Esophagus muscularis mucosa (tissue), 4 donors: ENCODE data around the gene FLNC. TPM values are rescaled to one million over a fixed set of nuclear protein-coding genes. Genes with fewer than 3 reads are reported as not detected.

Experiments
- DNase-seq: peaks from one replicate; pipeline ENCODE4 v3.0.0-alpha.2; 2017; ENCODE audit errors: extremely low spot score
- H3K27ac ChIP-seq, 4 donors: fragments of 200-600 bp; sonication (generic); replicated peaks in 1 of 4; 1 replicate in 3 of 4; 2 replicates in 1 of 4; pipeline ENCODE4 v1.5.1; 2016 to 2019; ENCODE audit warnings: mild to moderate bottlenecking in 1 of 4
- H3K27me3 ChIP-seq, 4 donors: fragments of 200-600 bp; sonication (generic); one replicate each; pipeline versions ENCODE4 v1.5.1 to v1.6.0; 2016 to 2019
- H3K36me3 ChIP-seq, 4 donors: fragments of 200-600 bp; sonication (generic); one replicate each; pipeline ENCODE4 v1.5.1; 2016 to 2019
- H3K4me1 ChIP-seq, 4 donors: fragments of 200-600 bp; sonication (generic); one replicate each; pipeline ENCODE4 v1.5.1; 2016 to 2019
- H3K4me3 ChIP-seq, 4 donors: fragments of 200-600 bp; sonication (generic); 1 replicate in 2 of 4; 2 replicates in 2 of 4; pipeline ENCODE4 v1.5.1; 2016 to 2019; ENCODE audit warnings: mild to moderate bottlenecking in 4 of 4, moderate library complexity in 1 of 4
- H3K9me3 ChIP-seq, 4 donors: fragments of 200-600 bp; sonication (generic); 1 replicate in 3 of 4; 2 replicates in 1 of 4; pipeline ENCODE4 v1.5.1; 2016 to 2019
- EP300 ChIP-seq: sonication (generic); formaldehyde crosslinking; IDR thresholded peaks from one replicate; pipeline ENCODE4 v1.6.1; 2017; ENCODE audit warnings: antibody characterized with exemption
- POLR2A ChIP-seq: fragments of 450-650 bp; IDR thresholded peaks from one replicate; pipeline ENCODE4 v1.6.1; 2017; ENCODE audit warnings: antibody characterized with exemption, moderate library complexity, mild to moderate bottlenecking, low read depth
- POLR2AphosphoS5 ChIP-seq, 2 donors: sonication (generic); formaldehyde crosslinking; IDR thresholded peaks; one replicate each; pipeline ENCODE4 v1.6.1; 2017; ENCODE audit warnings: antibody characterized with exemption in 2 of 2
- WGBS: methylation state at CpG from one replicate; pipeline ENCODE4 v1.1.5; 2018; 5-methylcytosine and 5-hydroxymethylcytosine counted together
- intact Hi-C: fragments of 100-400 bp; cut with DNase I; formaldehyde crosslinking; loops from one replicate; pipeline ENCODE4 v1.15.1; 2023
- total RNA-seq, 4 donors: library from RNA; depleted of rRNA; stranded (reverse); fragments of >200 nt; gene quantifications; one replicate each; pipeline versions ENCODE4 v1.1.0 to v1.2.1, GENCODE V29; 2016
- TF ChIP-seq, protein P1 (sequence below), 3 experiments: fragments of 200-600 bp in 2 of 3; fragments of 450-650 bp in 1 of 3; sonication (generic) in 2 of 3; IDR thresholded peaks; one replicate each; pipeline ENCODE4 v1.5.1; 2017 to 2019; ENCODE audit warnings: antibody characterized with exemption in 3 of 3, mild to moderate bottlenecking in 2 of 3, moderate library complexity in 1 of 3

FLNC gene
- total RNA-seq, 4 donors from 2014 or later: 391 to 932 (median 533) TPM

DNA sequence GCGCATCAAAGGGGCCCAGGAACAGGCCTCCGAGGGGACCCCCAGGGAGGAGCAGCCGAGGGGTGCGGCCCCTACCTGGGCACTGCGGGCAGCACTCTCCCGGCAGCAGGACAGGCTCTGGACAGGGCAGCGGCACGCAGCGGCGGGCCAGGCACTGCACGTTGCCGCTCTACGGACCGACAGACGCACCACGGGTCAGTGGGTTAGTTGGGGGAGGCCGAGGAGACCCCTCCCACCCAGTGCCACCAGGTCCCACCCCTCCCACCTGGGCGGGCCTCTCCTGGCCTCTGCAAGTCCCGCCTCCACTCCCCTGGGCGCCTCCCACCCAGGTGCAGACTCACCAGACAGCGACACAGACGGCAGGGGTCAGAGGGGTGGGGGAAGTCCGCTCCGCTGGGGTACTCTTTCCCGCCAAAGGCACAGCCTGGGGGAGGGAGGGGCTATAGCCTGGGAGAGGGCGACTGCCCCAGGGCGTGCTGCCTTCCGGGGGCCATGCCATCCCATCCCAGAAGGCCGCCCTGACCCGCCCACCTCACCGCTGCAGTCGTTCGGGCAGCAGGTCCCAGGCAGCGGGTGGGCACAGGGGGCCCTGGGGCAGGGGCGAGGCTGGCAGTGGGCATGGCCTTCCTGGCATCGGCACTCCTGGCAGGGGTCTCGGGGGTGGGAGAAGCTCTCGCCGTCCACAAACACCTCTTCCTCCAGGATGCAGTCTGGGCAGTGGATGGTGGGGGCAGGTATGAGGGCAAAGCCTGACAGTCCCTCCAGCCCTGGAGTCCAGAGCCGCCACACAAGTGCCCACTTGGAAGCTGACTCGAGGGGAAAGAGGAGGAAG is 61.1 kb downstream of the FLNC start:
- no peaks in the 10 kb centered on the region for H3K36me3 ChIP-seq
- H3K4me3 ChIP-seq: peak overlapping the region; percentile 38 to 56 (median 42)
- H3K4me1 ChIP-seq: peaks cover 0 to 14% (median 10%) of the 10 kb centered on the region in 4 donors
- intact Hi-C loops: no loop called here
- H3K27me3 ChIP-seq: peaks cover 0 to 47% (median 12%) of the 10 kb centered on the region in 4 donors
- TF ChIP-seq POLR2AphosphoS5 (IDR thresholded peaks at IDR 0.05) (no peak), EP300 (no peak), POLR2A (no peak)
- TF ChIP-seq, protein P1, sequence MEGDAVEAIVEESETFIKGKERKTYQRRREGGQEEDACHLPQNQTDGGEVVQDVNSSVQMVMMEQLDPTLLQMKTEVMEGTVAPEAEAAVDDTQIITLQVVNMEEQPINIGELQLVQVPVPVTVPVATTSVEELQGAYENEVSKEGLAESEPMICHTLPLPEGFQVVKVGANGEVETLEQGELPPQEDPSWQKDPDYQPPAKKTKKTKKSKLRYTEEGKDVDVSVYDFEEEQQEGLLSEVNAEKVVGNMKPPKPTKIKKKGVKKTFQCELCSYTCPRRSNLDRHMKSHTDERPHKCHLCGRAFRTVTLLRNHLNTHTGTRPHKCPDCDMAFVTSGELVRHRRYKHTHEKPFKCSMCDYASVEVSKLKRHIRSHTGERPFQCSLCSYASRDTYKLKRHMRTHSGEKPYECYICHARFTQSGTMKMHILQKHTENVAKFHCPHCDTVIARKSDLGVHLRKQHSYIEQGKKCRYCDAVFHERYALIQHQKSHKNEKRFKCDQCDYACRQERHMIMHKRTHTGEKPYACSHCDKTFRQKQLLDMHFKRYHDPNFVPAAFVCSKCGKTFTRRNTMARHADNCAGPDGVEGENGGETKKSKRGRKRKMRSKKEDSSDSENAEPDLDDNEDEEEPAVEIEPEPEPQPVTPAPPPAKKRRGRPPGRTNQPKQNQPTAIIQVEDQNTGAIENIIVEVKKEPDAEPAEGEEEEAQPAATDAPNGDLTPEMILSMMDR (IDR thresholded peaks at IDR 0.05): no peak
- no peak overlapping the region for H3K27ac ChIP-seq
- WGBS: 48% methylated on average over 8 of the region's 41 CpGs
- DNase-seq: no peak
- no peaks in the 10 kb centered on the region for H3K9me3 ChIP-seq

DNA sequence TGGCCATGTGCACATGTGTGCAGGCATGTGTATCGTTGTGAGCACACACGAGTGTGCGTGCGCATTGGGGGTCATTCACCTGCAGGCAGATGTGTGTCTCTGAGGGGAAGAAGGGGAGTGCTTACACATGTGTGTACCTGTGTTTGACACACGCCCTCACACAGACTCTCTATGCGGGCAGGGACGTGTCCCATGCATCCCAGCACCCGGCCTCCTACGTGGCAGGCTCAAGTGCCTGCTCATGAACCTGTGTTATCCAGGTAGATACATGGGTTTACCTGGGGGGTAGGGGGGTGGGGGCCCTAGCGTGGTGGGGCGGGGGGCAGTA is 61.7 kb downstream of the FLNC start:
- Histone ChIP-seq H3K4me1 (peaks cover 0 to 14% (median 10%) of the 10 kb centered on the region in 4 donors), H3K4me3 (no peak overlapping the region), H3K9me3 (no peaks in the 10 kb centered on the region), H3K27me3 (peaks cover 0 to 42% (median 12%) of the 10 kb centered on the region in 4 donors), H3K27ac (no peak overlapping the region), H3K36me3 (no peaks in the 10 kb centered on the region)
- TF ChIP-seq POLR2AphosphoS5 (IDR thresholded peaks at IDR 0.05): no peak
- TF ChIP-seq, protein P1 (IDR thresholded peaks at IDR 0.05): no peak
- TF ChIP-seq EP300: no peak
- no peak for TF ChIP-seq POLR2A
- no peak for DNase-seq
- intact Hi-C loops: no loop called here
- WGBS: 47% methylated on average over 3 of the region's 11 CpGs

DNA sequence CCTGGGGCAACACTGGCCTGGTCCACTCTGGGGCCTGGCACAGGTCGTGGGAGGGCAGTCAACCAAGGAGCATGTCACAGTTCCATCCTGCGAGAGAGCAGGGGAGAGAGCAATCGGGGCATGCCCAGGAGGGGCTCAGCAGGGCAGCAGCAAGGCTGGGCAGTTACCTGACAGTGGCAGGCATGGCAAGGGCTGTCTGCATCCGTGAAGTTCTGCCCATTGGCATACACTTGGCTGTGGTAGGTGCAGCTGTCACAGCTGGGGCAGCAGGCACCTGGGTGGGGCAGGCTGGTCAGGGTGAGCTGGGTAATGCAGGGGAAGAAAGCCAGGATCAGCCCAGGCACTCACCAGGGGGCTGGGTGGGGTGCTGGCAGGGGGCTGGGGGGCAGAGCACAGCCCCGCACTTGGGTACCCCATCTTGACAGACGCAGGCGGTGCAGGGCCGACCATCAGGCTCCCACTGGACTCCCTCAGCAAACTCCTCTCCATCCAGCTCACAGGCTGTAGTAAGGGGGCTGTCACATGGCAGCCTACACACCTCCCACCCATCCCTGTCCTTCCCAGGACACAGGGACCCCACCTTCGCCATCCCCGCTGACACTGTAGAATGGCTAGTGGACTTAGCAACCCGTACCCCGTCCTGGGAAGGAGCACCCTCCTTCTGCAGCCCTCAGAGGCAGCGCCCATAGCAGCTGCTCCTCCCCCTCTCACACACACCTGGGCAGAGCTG is 62.5 kb downstream of the FLNC start:
- Histone ChIP-seq H3K27ac (no peak overlapping the region), H3K4me3 (no peak overlapping the region), H3K36me3 (no peaks in the 10 kb centered on the region), H3K27me3 (peaks cover 0 to 35% (median 12%) of the 10 kb centered on the region in 4 donors), H3K9me3 (no peaks in the 10 kb centered on the region), H3K4me1 (peaks cover 0 to 14% (median 10%) of the 10 kb centered on the region in 4 donors)
- no peak for DNase-seq
- TF ChIP-seq POLR2AphosphoS5 (IDR thresholded peaks at IDR 0.05) (no peak), POLR2A (no peak), EP300 (no peak)
- TF ChIP-seq, protein P1 (IDR thresholded peaks at IDR 0.05): no peak
- 95% methylated on average over 9 of the region's 13 CpGs for WGBS
- intact Hi-C loops: no loop called here

DNA sequence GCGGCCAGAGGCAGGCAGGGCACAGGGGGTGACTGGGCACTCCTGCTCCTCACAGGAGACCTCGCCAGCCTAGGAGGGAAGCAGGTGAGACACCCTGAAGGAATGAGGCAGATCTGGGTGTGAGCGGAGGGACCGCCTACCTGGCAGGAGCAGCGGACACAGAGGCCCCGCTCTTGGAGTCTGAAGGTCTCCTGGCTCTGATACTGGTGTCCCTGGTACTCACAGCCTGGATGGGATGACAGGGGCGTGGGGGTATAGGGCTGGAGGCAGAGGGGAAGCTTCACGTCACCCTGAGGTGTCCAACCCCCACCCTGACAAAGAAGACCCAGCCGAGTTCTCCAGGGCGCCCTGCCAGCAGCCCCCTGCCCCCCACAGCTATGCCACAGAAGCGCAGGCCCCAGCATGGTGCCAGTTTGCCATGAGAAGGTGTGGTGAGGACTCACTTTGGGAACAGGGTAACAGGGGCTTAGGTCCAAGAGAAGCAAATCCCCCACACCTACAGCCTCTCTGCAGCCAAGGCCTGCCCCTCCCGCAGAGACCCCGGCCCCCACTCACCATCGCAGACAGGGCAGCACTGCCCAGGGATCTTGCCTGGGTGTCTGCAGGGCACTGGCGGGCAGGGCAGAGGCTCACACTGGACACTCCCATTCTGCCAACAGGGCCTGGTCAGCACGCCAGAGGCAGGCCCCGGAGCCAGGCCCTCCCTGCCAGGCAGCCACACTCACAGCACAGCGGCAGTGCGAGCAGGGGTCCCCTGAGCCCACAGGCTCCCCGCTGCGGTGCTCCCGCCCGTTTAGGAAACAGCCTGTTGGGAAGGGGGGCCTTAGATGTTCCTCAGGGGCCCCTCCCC is 63.3 kb downstream of the FLNC start:
- WGBS: 92% methylated on average over 4 of the region's 23 CpGs
- Histone ChIP-seq H3K4me1 (peaks cover 0 to 14% (median 10%) of the 10 kb centered on the region in 4 donors), H3K4me3 (no peak overlapping the region), H3K9me3 (no peaks in the 10 kb centered on the region), H3K36me3 (no peaks in the 10 kb centered on the region), H3K27me3 (peaks cover 0 to 27% (median 12%) of the 10 kb centered on the region in 4 donors), H3K27ac (no peak overlapping the region)
- TF ChIP-seq POLR2AphosphoS5 (IDR thresholded peaks at IDR 0.05): no peak
- TF ChIP-seq POLR2A: no peak
- no peak for TF ChIP-seq EP300
- TF ChIP-seq, protein P1 (IDR thresholded peaks at IDR 0.05): no peak
- intact Hi-C loops: no loop called here
- DNase-seq: no peak
